Calu3 (cell line): ENCODE data around the gene TMEM72. TPM values are rescaled to one million over a fixed set of nuclear protein-coding genes. Genes with fewer than 3 reads are reported as not detected.

Source experiments
- BruUV-seq: library from RNA; stranded (reverse); fragments of 400-500 nt; replicated peaks from 2 replicates; lab custom pipeline; 2021; lab: Mats Ljungman, UMichigan
- CTCF ChIA-PET: fragments of 300-600 bp; sonication (Branson Sonifier 250); formaldehyde crosslinking; loops from one replicate; lab custom pipeline; 2022; ENCODE audit warnings: antibody characterized with exemption; lab: Charles Lee
- DNase-seq: peaks from one replicate; pipeline ENCODE4 v3.0.0; 2022
- H3K27ac Mint-ChIP-seq: one replicate; pipeline ENCODE4 v1.8.0; 2022; ENCODE audit warnings: mixed read lengths; ENCODE audit not compliant: unreplicated experiment
- H3K27me3 Mint-ChIP-seq: one replicate; pipeline ENCODE4 v1.8.0; 2022; ENCODE audit warnings: mixed read lengths; ENCODE audit not compliant: unreplicated experiment
- H3K36me3 Mint-ChIP-seq: one replicate; pipeline ENCODE4 v1.8.0; 2022; ENCODE audit warnings: mild to moderate bottlenecking, moderate library complexity, mixed read lengths; ENCODE audit not compliant: insufficient read depth, unreplicated experiment
- H3K4me1 Mint-ChIP-seq: one replicate; pipeline ENCODE4 v1.8.0; 2022; ENCODE audit warnings: mild to moderate bottlenecking, low read depth, mixed read lengths; ENCODE audit not compliant: unreplicated experiment
- H3K4me3 Mint-ChIP-seq: one replicate; pipeline ENCODE4 v1.8.0; 2022; ENCODE audit warnings: mild to moderate bottlenecking, low read depth, moderate library complexity, mixed read lengths; ENCODE audit not compliant: unreplicated experiment
- H3K9me3 Mint-ChIP-seq: one replicate; pipeline ENCODE4 v1.8.0; 2022; ENCODE audit warnings: low read depth, mixed read lengths; ENCODE audit not compliant: unreplicated experiment
- intact Hi-C: fragments of 100-400 bp; cut with micrococcal nuclease; formaldehyde crosslinking; loops from one replicate; pipeline ENCODE4 v1.10.0; 2022; ENCODE audit not compliant: unreplicated experiment
- total RNA-seq: library from RNA; stranded (reverse); gene quantifications from 2 replicates; pipeline ENCODE4 v1.2.3, GENCODE V29; 2022
- TF ChIP-seq, protein P1 (sequence below): fragments of 200-600 bp; IDR thresholded peaks from one replicate; pipeline ENCODE4 v1.8.0; 2022; ENCODE audit warnings: antibody characterized with exemption; ENCODE audit not compliant: unreplicated experiment

Gene TMEM72
- total RNA-seq, 1 experiment from 2014 or later = not detected

DNA sequence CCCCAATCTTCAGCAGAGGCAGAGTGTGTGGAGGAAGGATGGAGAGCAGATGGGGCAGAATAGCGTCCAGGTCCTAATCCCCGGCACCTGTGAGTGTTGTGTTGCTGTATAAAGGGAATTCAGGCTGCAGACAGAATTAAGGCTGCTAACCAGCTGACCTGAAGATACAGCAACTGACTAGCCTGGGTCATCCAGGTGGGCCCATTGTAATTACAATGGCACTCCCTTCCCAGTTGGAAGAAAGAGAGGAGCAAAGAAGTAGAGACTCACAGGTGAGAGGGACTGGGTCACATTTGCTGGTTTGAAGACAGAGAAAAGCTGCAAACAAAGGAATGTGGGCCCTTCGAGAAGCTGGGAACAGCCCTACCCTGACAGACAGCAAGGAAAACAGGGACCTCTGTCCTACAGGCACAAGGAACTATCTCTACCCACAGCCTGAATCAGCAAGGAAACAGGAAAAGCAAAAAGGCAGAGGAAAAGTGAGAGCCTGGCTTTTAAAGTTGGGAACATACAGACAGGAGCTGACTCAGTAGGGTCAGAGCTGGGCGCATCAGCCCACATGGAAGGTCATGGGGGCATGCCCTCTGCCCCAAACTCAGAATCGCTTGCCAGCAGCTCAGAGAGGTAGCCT is 11.6 kb upstream of the TMEM72 start:
- intact Hi-C loops = no loop called here
- CTCF ChIA-PET = interaction anchor here (0.6 kb wide), 1 partner anchor 11 kb away, joined by 3 read pairs; the partner anchor contains the start of gene TMEM72
- Mint-ChIP-seq H3K27me3 (peaks cover 9% of the 10 kb centered on the region), H3K4me3 (no peak overlapping the region), H3K4me1 (no peaks in the 10 kb centered on the region), H3K9me3 (peaks cover 2% of the 10 kb centered on the region), H3K36me3 (no peaks in the 10 kb centered on the region), H3K27ac (no peak overlapping the region)
- DNase-seq = no peak
- TF ChIP-seq, protein P1, sequence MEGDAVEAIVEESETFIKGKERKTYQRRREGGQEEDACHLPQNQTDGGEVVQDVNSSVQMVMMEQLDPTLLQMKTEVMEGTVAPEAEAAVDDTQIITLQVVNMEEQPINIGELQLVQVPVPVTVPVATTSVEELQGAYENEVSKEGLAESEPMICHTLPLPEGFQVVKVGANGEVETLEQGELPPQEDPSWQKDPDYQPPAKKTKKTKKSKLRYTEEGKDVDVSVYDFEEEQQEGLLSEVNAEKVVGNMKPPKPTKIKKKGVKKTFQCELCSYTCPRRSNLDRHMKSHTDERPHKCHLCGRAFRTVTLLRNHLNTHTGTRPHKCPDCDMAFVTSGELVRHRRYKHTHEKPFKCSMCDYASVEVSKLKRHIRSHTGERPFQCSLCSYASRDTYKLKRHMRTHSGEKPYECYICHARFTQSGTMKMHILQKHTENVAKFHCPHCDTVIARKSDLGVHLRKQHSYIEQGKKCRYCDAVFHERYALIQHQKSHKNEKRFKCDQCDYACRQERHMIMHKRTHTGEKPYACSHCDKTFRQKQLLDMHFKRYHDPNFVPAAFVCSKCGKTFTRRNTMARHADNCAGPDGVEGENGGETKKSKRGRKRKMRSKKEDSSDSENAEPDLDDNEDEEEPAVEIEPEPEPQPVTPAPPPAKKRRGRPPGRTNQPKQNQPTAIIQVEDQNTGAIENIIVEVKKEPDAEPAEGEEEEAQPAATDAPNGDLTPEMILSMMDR = no peak
- BruUV-seq = no TSS peak

DNA sequence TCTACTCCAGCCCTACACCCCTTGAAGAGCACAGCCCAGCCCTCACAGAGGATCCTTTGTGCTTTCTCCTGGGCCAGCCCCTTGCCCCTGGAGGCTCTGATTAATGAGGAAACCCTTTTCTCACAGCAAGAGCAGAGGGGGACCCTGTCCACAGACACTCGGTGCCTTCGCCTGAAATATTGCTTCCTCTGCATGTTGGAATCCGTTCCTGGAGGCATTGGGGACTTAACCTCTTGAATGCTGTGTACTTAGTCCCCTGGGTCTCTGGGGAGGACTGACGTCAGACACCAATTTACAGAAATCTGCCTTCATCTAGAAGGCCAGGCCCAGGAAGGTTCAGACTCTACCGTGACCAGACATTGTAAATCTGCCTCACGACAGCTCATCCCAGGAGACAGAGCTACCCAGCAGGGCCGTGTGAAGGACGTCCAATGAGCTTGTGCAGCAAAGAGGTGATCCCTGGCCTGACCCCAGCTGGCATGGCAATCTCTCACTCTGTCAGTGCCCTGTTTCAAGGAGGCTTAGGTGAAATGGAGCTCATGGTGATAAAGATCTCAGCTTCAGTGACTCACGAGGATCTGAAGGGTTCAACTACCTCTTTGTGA is 8.1 kb upstream of the TMEM72 start:
- Mint-ChIP-seq H3K4me3 (no peak overlapping the region), H3K4me1 (no peaks in the 10 kb centered on the region), H3K27ac (no peak overlapping the region), H3K9me3 (no peaks in the 10 kb centered on the region), H3K27me3 (peaks cover 9% of the 10 kb centered on the region), H3K36me3 (no peaks in the 10 kb centered on the region)
- CTCF ChIA-PET = interaction anchor here (1.1 kb wide), 1 partner anchor 21 kb away, joined by 3 read pairs; no protein-coding TSS in a partner anchor
- no TSS peak for BruUV-seq
- no peak for DNase-seq
- intact Hi-C loops = no loop called here
- TF ChIP-seq, protein P1 = no peak

DNA sequence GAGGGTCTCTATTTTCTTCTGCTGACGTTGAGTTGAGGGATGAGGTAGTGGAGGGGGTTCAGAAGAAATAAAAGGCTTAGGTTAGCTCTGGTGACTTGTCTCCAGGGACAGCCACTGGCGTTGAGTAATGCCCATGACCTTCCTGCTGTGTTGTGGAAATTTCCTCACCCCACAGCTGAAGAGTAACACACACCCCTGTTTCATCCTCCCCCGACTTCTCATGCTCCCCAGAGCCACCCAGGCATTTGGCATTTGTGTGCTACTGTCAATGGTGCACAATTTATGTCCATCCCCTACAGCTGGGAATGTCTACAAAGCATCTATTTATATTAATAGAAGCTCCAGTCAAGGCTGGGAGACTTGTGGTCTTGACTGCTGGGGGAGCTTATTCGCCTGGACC is 4.7 kb upstream of the TMEM72 start:
- Mint-ChIP-seq H3K4me1 (peaks cover 10% of the 10 kb centered on the region), H3K9me3 (no peaks in the 10 kb centered on the region), H3K4me3 (no peak overlapping the region), H3K36me3 (no peaks in the 10 kb centered on the region), H3K27me3 (peaks cover 4% of the 10 kb centered on the region), H3K27ac (no peak overlapping the region)
- DNase-seq = no peak
- no TSS peak for BruUV-seq
- intact Hi-C loops = no loop called here
- CTCF ChIA-PET = no interaction called here
- TF ChIP-seq, protein P1 = no peak

DNA sequence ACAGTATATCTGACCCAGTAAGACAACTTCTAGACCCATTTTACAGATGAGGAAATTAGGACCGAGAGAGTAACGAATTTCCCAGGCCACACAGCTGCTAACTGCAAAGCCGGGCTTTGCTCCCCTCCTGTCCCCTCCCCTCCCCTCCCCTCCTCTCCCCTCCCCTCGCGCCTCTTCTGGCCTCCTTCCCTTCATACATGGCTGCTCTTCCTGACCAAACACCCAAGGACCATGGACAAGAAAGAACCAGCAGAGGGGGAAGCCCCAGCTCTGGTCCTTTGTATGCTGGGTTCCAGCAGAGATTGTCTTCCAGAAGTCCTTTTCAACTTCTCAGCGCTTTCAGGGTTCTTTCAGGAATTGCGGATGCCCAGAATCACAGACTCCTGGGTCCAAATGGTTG is 3.6 kb upstream of the TMEM72 start:
- no peaks in the 10 kb centered on the region for H3K36me3 Mint-ChIP-seq
- CTCF ChIA-PET = interaction anchor here (0.6 kb wide), 1 partner anchor 105 kb away, joined by 3 read pairs; no protein-coding TSS in a partner anchor
- peaks cover 14% of the 10 kb centered on the region for H3K4me1 Mint-ChIP-seq
- TF ChIP-seq, protein P1 = no peak
- no peak overlapping the region for H3K27ac Mint-ChIP-seq
- H3K9me3 Mint-ChIP-seq = no peaks in the 10 kb centered on the region
- no peak overlapping the region for H3K4me3 Mint-ChIP-seq
- no peaks in the 10 kb centered on the region for H3K27me3 Mint-ChIP-seq
- no peak for DNase-seq
- intact Hi-C loops = no loop called here
- no TSS peak for BruUV-seq
